Upper lobe of right lung (tissue), 1 donor: ENCODE data around the gene RALGAPA1. TPM values are rescaled to one million over a fixed set of nuclear protein-coding genes. Genes with fewer than 3 reads are reported as not detected.
"Not testable (repeated sequence)": the region's sequence is repeated elsewhere in the genome, so short reads cannot be mapped to it uniquely, and the experiment has no call there.

Experiments
- ATAC-seq: fragments of 200-7000 bp; cut with Tn5 transposase; one replicate; pipeline ENCODE4 v1.9.1; 2020; ENCODE audit warnings: mild to moderate bottlenecking, moderate library complexity
- DNase-seq: peaks from one replicate; pipeline ENCODE4 v3.0.0-alpha.2; 2020
- H3K27ac ChIP-seq: fragments of 200-600 bp; one replicate; pipeline ENCODE4 v1.8.0; 2022
- H3K27me3 ChIP-seq: fragments of 200-600 bp; one replicate; pipeline ENCODE4 v1.8.0; 2022; ENCODE audit warnings: mild to moderate bottlenecking
- H3K36me3 ChIP-seq: fragments of 200-600 bp; one replicate; pipeline ENCODE4 v1.8.0; 2022
- H3K4me1 ChIP-seq: fragments of 200-600 bp; one replicate; pipeline ENCODE4 v1.8.0; 2022
- H3K4me3 ChIP-seq: fragments of 200-600 bp; one replicate; pipeline ENCODE4 v1.8.0; 2022; ENCODE audit warnings: mild to moderate bottlenecking
- H3K9me3 ChIP-seq: fragments of 200-600 bp; one replicate; pipeline ENCODE4 v1.8.0; 2022
- intact Hi-C: fragments of 100-400 bp; cut with DNase I; formaldehyde crosslinking; loops from one replicate; pipeline ENCODE4 v1.11.0; 2022
- long read RNA-seq: library from polyadenylated mRNA; unstranded; transcript quantifications from one replicate; pipeline ENCODE4 v2.0.0, GENCODE V29; 2021
- total RNA-seq: library from RNA; stranded (reverse); fragmentation: NEBNext Ultra II Directional; extraction: Animal tissue kit (Norgen Biotek cat#: 25700); gene quantifications from one replicate; pipeline ENCODE4 v1.2.1, GENCODE V29; 2021
- TF ChIP-seq, protein P1 (sequence below): fragments of 200-600 bp; IDR thresholded peaks from one replicate; pipeline ENCODE4 v1.8.0; 2022; ENCODE audit warnings: antibody characterized with exemption
- donor health status: DM: no; HTN: yes; CAD: no; lungs with severe emphysema.

RALGAPA1 gene
- total RNA-seq, result 58.9 TPM
- long read RNA-seq, full-length matches to known transcripts, result 1 of 15 reads
- long read RNA-seq, partial matches to known transcripts, result 8 of 15 reads
- long read RNA-seq, other reads (novel, unspliced or antisense), result 6 of 15 reads

DNA sequence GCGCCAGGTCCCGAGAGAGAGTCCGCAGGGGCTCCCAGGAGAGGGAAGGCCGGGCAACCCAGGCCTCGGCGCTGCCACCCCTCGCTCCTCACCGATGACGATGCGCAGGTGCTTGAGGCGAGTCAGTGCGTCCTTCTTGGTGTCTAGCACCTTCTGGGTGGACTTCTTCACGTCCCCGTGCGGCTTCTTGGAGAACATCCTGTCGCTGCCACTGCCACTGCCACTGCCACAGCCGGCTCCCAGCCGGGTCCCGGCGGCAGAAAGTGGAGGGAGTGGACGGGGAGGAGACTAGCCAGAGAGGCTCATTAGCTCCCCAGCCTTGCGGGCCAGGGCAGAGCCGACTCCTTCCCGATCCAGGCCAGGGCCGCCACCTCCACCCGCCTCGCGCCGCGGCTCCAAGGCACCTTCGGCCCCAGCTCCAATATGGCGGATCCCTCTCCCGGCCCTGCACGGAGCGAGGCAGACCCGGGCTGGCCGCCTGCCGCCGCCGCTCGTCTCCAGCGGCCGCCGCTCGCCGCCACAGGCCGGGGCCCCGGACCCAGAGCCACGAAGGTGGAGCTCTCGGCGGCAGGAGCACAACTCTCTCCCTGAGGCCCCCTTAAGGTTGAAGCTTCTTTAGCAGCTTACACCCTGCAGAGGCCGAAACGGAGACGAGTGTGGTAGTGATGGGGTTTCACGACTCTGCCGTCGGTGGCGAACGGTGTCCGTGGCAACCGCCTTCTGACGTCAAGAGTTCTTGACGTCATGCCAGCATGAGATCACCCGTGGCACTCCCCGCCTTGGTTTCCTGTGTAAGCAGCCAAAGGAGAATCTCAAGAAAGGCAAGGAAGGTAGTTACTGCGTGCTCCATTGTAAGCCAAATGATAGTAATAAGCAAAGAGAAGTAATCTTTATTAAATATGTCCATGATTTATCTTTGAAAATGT is at the start of gene RALGAPA1:
Gene RALGAPA1, minus strand, starts transcription at position 658 of the 926 bp plus-strand sequence. Its CDS starts 460 bp downstream, at position 198.
- H3K4me3 ChIP-seq, result peak within 1 kb of the TSS; percentile 77
- H3K36me3 ChIP-seq, H3K9me3 ChIP-seq, intact Hi-C loops, H3K27me3 ChIP-seq: not testable (repeated sequence)
- TF ChIP-seq, protein P1, sequence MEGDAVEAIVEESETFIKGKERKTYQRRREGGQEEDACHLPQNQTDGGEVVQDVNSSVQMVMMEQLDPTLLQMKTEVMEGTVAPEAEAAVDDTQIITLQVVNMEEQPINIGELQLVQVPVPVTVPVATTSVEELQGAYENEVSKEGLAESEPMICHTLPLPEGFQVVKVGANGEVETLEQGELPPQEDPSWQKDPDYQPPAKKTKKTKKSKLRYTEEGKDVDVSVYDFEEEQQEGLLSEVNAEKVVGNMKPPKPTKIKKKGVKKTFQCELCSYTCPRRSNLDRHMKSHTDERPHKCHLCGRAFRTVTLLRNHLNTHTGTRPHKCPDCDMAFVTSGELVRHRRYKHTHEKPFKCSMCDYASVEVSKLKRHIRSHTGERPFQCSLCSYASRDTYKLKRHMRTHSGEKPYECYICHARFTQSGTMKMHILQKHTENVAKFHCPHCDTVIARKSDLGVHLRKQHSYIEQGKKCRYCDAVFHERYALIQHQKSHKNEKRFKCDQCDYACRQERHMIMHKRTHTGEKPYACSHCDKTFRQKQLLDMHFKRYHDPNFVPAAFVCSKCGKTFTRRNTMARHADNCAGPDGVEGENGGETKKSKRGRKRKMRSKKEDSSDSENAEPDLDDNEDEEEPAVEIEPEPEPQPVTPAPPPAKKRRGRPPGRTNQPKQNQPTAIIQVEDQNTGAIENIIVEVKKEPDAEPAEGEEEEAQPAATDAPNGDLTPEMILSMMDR, result peak; percentile 41
- DNase-seq (peak; percentile 94), ATAC-seq (peak; percentile 99)
- peak within 1 kb of the TSS; percentile 92 for H3K27ac ChIP-seq
- peaks cover 23% of the 10 kb centered on the region for H3K4me1 ChIP-seq

DNA sequence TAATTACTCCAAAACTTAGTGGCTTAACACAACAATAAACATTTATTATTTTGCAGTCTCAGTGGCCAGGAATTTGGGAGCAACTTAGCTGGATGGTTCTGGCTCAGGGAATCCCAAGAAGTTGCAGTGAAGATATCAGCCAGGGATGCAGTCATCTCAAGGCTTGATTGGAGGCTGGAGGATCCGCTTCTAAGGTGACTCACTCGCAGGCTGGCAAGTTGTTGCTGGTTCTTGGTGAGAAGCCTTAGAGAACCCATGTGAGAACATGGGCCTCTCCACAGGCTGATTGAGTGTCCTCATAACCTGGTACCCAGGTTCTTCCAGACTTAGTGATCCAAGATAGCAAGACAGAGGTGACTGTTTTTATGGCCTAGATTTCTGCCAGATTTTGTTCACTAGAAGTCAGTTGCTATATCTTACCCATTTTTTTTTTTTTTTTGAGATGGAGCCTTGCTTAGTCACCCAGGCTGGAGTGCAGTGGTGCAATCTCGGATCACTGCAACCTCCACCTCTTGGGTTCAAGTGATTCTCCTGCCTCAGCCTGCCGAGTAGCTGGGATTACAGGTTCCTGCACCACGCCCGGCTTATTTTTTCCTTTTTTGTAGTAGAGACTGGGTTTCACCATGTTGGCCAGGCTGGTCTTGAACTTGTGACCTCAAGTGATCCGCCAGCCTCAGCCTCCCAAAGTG is 49.6 kb upstream of the RALGAPA1 start:
- no peaks in the 10 kb centered on the region for H3K9me3 ChIP-seq
- no peak for DNase-seq
- no peaks in the 10 kb centered on the region for H3K27me3 ChIP-seq
- TF ChIP-seq, protein P1, result no peak
- H3K36me3 ChIP-seq, result peaks cover 10% of the 10 kb centered on the region
- no peak for ATAC-seq
- no peak overlapping the region for H3K4me3 ChIP-seq
- no peaks in the 10 kb centered on the region for H3K4me1 ChIP-seq
- no peak overlapping the region for H3K27ac ChIP-seq
- intact Hi-C loops, result no loop called here

DNA sequence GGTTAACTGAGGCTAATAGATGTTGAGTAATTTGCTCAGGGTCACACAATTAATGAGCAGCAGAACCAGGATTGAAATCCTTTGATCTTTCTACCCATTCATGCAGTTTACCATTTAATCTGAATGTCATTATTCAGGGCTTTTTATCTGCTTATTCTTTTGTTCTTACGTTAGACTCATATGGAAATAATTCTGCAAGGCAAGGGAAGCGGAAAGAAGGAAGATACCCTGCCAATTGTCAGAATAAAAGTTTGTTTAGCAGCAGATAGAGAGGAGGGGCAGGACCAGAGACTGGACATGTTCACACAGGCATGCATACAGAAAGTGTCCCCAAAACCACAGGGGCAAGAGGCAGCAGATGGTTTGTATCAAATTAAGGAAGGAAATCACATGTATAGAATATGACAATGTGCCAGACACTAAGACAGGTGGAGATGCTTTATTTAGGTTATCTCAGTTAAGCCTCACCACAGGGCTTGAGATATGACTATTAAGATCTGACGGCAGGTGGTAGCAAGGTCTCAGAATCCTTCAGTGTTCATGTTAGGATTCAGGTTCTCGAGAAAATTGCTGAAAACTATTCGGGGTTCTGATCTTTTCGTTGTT is 46.9 kb upstream of the RALGAPA1 start:
- ATAC-seq, result no peak

DNA sequence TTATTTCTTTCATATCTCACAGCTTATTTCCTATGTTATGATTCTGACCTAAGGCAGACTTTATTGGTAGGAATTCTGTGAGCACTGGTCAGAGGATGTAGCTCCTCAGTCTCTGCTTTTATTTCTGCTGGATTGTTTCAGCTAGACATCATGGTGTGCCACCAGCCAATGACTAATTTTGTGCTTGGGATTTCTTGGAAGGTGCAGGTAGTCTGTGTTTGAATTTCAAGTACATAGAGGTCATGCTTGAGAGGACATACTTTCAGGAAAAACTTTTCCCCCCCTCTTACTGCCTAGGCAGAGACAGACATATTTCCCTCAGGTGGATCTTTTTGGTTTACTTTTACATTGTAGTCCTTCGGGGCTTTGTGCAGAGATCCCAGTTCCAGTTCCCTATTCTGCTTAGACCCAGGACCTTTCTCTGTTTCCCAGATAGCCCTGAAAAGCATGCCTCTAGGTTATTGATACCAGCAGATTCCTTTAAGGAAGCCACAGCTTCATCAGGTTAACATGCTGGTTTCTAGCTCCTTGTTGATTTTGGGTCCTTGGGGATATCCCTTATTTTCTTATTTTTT is 45.7 kb upstream of the RALGAPA1 start:
- Histone ChIP-seq H3K4me1 (no peaks in the 10 kb centered on the region), H3K27me3 (no peaks in the 10 kb centered on the region), H3K9me3 (no peaks in the 10 kb centered on the region), H3K4me3 (no peak overlapping the region), H3K27ac (no peak overlapping the region), H3K36me3 (no peaks in the 10 kb centered on the region)
- ATAC-seq, result no peak
- TF ChIP-seq, protein P1, result no peak
- no peak for DNase-seq
- intact Hi-C loops, result no loop called here

More for the DNA sequence above, 46.9 kb upstream of the RALGAPA1 start:
- Histone ChIP-seq H3K9me3 (no peaks in the 10 kb centered on the region), H3K36me3 (no peaks in the 10 kb centered on the region), H3K4me1 (no peaks in the 10 kb centered on the region), H3K27ac (no peak overlapping the region), H3K4me3 (no peak overlapping the region), H3K27me3 (no peaks in the 10 kb centered on the region)
- TF ChIP-seq, protein P1, result no peak
- intact Hi-C loops, result no loop called here
- DNase-seq, result no peak

DNA sequence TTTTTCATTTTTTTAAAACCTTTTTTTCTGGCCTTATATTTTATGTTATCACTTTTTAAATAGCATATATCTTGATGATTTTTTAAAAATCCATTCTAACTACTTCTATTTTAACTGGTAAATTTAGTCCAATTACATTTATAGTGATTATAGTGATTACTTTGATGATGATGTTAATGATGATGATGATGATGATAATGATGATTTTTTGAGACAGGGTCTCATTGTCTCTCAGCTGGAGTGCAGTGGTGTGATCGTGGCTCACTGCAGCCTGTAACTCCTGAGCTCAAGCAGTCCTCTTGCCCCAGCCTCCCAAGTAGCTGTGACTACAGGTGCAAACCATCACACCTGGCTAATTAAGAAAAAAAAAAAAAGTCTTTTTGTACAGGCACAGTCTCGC is 44.1 kb upstream of the RALGAPA1 start:
- H3K4me1 ChIP-seq, result no peaks in the 10 kb centered on the region
- H3K27ac ChIP-seq, result no peak overlapping the region
- TF ChIP-seq, protein P1, result no peak
- DNase-seq, result no peak
- no peaks in the 10 kb centered on the region for H3K36me3 ChIP-seq
- no peaks in the 10 kb centered on the region for H3K27me3 ChIP-seq
- intact Hi-C loops, result no loop called here
- no peak overlapping the region for H3K4me3 ChIP-seq
- ATAC-seq, result no peak
- no peaks in the 10 kb centered on the region for H3K9me3 ChIP-seq
